Measurements from ENCODE around the gene TGM3. TPM values are rescaled to one million over a fixed set of nuclear protein-coding genes. Genes with fewer than 3 reads are reported as not detected.

The TGM3 gene
- total and polyA plus RNA-seq, 2 experiments from 2014 or later = 0.08 TPM; not detected in 1

- TF ChIP-seq, protein P1, sequence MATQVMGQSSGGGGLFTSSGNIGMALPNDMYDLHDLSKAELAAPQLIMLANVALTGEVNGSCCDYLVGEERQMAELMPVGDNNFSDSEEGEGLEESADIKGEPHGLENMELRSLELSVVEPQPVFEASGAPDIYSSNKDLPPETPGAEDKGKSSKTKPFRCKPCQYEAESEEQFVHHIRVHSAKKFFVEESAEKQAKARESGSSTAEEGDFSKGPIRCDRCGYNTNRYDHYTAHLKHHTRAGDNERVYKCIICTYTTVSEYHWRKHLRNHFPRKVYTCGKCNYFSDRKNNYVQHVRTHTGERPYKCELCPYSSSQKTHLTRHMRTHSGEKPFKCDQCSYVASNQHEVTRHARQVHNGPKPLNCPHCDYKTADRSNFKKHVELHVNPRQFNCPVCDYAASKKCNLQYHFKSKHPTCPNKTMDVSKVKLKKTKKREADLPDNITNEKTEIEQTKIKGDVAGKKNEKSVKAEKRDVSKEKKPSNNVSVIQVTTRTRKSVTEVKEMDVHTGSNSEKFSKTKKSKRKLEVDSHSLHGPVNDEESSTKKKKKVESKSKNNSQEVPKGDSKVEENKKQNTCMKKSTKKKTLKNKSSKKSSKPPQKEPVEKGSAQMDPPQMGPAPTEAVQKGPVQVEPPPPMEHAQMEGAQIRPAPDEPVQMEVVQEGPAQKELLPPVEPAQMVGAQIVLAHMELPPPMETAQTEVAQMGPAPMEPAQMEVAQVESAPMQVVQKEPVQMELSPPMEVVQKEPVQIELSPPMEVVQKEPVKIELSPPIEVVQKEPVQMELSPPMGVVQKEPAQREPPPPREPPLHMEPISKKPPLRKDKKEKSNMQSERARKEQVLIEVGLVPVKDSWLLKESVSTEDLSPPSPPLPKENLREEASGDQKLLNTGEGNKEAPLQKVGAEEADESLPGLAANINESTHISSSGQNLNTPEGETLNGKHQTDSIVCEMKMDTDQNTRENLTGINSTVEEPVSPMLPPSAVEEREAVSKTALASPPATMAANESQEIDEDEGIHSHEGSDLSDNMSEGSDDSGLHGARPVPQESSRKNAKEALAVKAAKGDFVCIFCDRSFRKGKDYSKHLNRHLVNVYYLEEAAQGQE (IDR thresholded peaks at IDR 0.05; ENCODE audit: unreplicated experiment) = no peak
- TF ChIP-seq STAT1 (IDR thresholded peaks at IDR 0.05; ENCODE audit: unreplicated experiment) = no peak
These were observed 33.5 kb downstream of the TGM3 start (continued) for GRCh38 chr20:2329286-2329685.

DNA sequence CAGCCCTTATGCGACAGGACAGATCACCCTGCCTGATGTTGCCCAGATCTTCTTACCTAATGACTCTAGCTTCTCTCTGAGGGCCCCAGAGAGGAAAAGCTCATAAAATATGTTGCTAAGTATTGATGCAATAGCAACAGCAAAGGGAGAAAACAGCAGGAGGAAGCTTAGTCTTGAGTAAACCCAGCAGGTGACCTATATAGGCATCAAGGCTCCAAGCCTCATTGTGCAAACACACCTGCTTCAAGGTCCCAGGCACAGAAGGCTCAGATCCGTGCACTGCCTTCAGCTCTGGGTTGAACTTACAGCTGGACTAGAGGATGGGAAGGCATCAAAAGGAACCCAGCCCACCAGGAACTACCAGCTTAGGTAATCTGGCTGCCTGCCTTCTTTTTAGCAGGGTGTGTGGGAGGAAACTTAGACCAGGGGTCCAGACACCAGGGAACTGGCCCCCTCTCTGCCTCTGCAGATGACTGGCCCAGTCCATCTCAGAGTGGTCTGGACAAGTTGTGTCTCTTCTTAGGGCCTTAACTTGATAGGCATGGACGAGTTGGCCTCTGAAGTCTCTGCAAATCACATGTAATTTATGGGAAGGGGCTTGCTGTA lies 34.4 kb downstream of the TGM3 start:
- Mint-ChIP-seq H3K27ac (no peak overlapping the region), H3K4me3 (no peak overlapping the region), H3K9me3 (no peaks in the 10 kb centered on the region), H3K27me3 (ENCODE audit: insufficient read depth, low read depth, poor library complexity) (peaks cover 12% of the 10 kb centered on the region), H3K4me1 (peaks cover 11% of the 10 kb centered on the region), H3K36me3 (ENCODE audit: low read depth) (no peaks in the 10 kb centered on the region)
- Histone ChIP-seq H3F3A (replicated peaks; ENCODE audit: low read depth) (no peaks in the 10 kb centered on the region), H3K79me2 (replicated peaks; ENCODE audit: insufficient read depth) (no peaks in the 10 kb centered on the region), H3K4me3 (no peak overlapping the region), H3K4me1 (ENCODE audit: insufficient read depth) (no peaks in the 10 kb centered on the region), H4K20me1 (replicated peaks; ENCODE audit: insufficient read depth) (no peaks in the 10 kb centered on the region), H3K27me3 (ENCODE audit: insufficient read depth) (no peaks in the 10 kb centered on the region), H3K36me3 (ENCODE audit: insufficient read depth) (no peaks in the 10 kb centered on the region), H2AFZ (no peak overlapping the region), H3K27ac (ENCODE audit: low read depth) (no peak overlapping the region), H3K4me2 (no peak overlapping the region), H3K9me2 (ENCODE audit: insufficient read depth) (0 out of 2 replicates have a peak, but pooled peaks cover 6% of the 10 kb centered on the region)
- DNase-seq (ENCODE audit: low spot score) (no peak), ATAC-seq (peak; percentile 31)
- TF ChIP-seq NANOG (IDR thresholded peaks at IDR 0.05; ENCODE audit: borderline replicate concordance) (no peak), EZH2 (IDR thresholded peaks at IDR 0.05; ENCODE audit: low read depth, unreplicated experiment) (no peak), CREB1 (CRISPR knock-in tag; IDR thresholded peaks at IDR 0.05; ENCODE audit: low read depth) (no peak), POLR2AphosphoS5 (IDR thresholded peaks at IDR 0.05; ENCODE audit: low read depth) (no peak), CTCF (conservative IDR thresholded peaks at IDR 0.05; ENCODE audit: low read depth in 2 of 2) (no peak), STAT1 (IDR thresholded peaks at IDR 0.05; ENCODE audit: unreplicated experiment) (no peak), ZNF462 (CRISPR knock-in tag; IDR thresholded peaks at IDR 0.05) (no peak), JUNB (IDR thresholded peaks at IDR 0.05; ENCODE audit: unreplicated experiment) (no peak)
- TF ChIP-seq, protein P2, sequence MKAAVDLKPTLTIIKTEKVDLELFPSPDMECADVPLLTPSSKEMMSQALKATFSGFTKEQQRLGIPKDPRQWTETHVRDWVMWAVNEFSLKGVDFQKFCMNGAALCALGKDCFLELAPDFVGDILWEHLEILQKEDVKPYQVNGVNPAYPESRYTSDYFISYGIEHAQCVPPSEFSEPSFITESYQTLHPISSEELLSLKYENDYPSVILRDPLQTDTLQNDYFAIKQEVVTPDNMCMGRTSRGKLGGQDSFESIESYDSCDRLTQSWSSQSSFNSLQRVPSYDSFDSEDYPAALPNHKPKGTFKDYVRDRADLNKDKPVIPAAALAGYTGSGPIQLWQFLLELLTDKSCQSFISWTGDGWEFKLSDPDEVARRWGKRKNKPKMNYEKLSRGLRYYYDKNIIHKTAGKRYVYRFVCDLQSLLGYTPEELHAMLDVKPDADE (IDR thresholded peaks at IDR 0.05) = no peak
